Liver (tissue), 3 donors: Measurements from ENCODE around the gene BCL2L14.

Experiments
- NR2F2 ChIP-seq: IDR thresholded peaks from 2 replicates; pipeline ENCODE4 v1.6.1; 2016; ENCODE audit warnings: antibody characterized with exemption
- RAD21 ChIP-seq, 2 donors: IDR thresholded peaks; 2 replicates each; pipeline ENCODE4 v1.6.1; 2016; ENCODE audit warnings: antibody characterized with exemption in 2 of 2, mild to moderate bottlenecking in 2 of 2
- RXRA ChIP-seq, 2 donors: IDR thresholded peaks; 2 replicates each; pipeline ENCODE4 v1.6.1; 2017 to 2018; ENCODE audit warnings: antibody characterized with exemption in 2 of 2, mild to moderate bottlenecking in 1 of 2
- SP1 ChIP-seq: IDR thresholded peaks from 2 replicates; pipeline ENCODE4 v1.6.1; 2018; ENCODE audit warnings: antibody characterized with exemption, mild to moderate bottlenecking
- YY1 ChIP-seq: IDR thresholded peaks from 2 replicates; pipeline ENCODE4 v1.6.1; 2016; ENCODE audit warnings: antibody characterized with exemption, mild to moderate bottlenecking
- TF ChIP-seq, protein P1 (sequence below): fragments of 150-350 bp; IDR thresholded peaks from 2 replicates; pipeline ENCODE4 v1.5.1; 2017; ENCODE audit warnings: improper control_type of control experiment, low read depth, low read length; ENCODE audit not compliant: missing input control
- TF ChIP-seq, protein P2 (sequence below): IDR thresholded peaks from 2 replicates; pipeline ENCODE4 v1.6.1; 2016; ENCODE audit warnings: antibody characterized with exemption
- TF ChIP-seq, protein P3 (sequence below): IDR thresholded peaks from 2 replicates; pipeline ENCODE4 v1.6.1; 2016; ENCODE audit warnings: antibody characterized with exemption
- TF ChIP-seq, protein P4 (sequence below): IDR thresholded peaks from 2 replicates; pipeline ENCODE4 v1.6.1; 2016; ENCODE audit warnings: antibody characterized with exemption, mild to moderate bottlenecking
- donor health status: healthy.
- donor health status: healthy.

DNA sequence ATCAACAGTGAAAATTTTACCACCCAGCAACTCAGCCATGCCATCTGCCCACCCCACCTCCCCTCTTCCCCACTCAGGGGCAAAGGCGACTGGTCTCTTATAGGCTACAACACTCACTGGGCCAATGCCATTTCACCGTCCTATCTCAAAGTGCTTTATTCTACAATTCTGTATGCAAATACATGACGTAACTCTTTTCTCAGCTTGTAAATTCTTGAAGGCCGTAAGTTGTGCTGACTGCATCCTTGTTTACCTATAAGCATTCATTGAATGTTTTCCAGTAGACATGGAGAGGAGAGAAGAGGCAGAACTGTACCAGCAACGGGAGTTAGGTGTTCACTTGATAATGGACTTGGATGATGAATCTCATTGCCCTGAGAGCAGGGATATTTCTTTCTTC, 15.6 kb downstream of the BCL2L14 start:
- TF ChIP-seq, protein P1, sequence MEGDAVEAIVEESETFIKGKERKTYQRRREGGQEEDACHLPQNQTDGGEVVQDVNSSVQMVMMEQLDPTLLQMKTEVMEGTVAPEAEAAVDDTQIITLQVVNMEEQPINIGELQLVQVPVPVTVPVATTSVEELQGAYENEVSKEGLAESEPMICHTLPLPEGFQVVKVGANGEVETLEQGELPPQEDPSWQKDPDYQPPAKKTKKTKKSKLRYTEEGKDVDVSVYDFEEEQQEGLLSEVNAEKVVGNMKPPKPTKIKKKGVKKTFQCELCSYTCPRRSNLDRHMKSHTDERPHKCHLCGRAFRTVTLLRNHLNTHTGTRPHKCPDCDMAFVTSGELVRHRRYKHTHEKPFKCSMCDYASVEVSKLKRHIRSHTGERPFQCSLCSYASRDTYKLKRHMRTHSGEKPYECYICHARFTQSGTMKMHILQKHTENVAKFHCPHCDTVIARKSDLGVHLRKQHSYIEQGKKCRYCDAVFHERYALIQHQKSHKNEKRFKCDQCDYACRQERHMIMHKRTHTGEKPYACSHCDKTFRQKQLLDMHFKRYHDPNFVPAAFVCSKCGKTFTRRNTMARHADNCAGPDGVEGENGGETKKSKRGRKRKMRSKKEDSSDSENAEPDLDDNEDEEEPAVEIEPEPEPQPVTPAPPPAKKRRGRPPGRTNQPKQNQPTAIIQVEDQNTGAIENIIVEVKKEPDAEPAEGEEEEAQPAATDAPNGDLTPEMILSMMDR, result no peak
- TF ChIP-seq, protein P2, sequence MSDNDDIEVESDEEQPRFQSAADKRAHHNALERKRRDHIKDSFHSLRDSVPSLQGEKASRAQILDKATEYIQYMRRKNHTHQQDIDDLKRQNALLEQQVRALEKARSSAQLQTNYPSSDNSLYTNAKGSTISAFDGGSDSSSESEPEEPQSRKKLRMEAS, result no peak
- TF ChIP-seq RXRA (IDR thresholded peaks at IDR 0.05) (no peak), RAD21 (IDR thresholded peaks at IDR 0.05) (no peak), NR2F2 (no peak), YY1 (no peak), SP1 (no peak)
- TF ChIP-seq, protein P3, sequence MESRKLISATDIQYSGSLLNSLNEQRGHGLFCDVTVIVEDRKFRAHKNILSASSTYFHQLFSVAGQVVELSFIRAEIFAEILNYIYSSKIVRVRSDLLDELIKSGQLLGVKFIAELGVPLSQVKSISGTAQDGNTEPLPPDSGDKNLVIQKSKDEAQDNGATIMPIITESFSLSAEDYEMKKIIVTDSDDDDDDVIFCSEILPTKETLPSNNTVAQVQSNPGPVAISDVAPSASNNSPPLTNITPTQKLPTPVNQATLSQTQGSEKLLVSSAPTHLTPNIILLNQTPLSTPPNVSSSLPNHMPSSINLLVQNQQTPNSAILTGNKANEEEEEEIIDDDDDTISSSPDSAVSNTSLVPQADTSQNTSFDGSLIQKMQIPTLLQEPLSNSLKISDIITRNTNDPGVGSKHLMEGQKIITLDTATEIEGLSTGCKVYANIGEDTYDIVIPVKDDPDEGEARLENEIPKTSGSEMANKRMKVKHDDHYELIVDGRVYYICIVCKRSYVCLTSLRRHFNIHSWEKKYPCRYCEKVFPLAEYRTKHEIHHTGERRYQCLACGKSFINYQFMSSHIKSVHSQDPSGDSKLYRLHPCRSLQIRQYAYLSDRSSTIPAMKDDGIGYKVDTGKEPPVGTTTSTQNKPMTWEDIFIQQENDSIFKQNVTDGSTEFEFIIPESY, result no peak
- TF ChIP-seq, protein P4, sequence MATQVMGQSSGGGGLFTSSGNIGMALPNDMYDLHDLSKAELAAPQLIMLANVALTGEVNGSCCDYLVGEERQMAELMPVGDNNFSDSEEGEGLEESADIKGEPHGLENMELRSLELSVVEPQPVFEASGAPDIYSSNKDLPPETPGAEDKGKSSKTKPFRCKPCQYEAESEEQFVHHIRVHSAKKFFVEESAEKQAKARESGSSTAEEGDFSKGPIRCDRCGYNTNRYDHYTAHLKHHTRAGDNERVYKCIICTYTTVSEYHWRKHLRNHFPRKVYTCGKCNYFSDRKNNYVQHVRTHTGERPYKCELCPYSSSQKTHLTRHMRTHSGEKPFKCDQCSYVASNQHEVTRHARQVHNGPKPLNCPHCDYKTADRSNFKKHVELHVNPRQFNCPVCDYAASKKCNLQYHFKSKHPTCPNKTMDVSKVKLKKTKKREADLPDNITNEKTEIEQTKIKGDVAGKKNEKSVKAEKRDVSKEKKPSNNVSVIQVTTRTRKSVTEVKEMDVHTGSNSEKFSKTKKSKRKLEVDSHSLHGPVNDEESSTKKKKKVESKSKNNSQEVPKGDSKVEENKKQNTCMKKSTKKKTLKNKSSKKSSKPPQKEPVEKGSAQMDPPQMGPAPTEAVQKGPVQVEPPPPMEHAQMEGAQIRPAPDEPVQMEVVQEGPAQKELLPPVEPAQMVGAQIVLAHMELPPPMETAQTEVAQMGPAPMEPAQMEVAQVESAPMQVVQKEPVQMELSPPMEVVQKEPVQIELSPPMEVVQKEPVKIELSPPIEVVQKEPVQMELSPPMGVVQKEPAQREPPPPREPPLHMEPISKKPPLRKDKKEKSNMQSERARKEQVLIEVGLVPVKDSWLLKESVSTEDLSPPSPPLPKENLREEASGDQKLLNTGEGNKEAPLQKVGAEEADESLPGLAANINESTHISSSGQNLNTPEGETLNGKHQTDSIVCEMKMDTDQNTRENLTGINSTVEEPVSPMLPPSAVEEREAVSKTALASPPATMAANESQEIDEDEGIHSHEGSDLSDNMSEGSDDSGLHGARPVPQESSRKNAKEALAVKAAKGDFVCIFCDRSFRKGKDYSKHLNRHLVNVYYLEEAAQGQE, result no peak
